ENCODE data around the gene ATG16L2.

DNA sequence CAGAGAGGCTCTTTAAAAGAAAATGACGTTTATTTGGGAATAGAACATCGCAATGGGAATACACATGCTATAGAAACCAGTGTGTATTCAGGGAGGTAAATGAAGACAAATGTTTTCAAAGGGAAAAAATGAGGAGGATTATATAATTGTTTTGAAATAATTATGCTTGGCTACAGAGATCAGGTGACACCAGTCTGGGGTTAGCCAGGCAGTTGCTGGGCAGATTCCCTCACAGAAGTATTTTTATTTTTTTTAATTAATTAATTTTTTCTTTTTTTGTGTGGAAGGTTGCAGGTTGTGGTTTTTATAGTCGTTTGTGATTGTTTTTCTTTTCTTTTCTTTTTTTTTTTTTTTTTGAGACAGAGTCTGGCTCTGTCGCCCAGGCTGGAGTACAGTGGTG lies 14.8 kb upstream of the ATG16L2 start:
- TF ChIP-seq CTCF (IDR thresholded peaks at IDR 0.05 in 2 of 3, conservative IDR thresholded peaks at IDR 0.05 in 1 of 3; ENCODE audit: control insufficient read depth in 2 of 3, extremely low read depth in 1 of 3, insufficient read depth in 1 of 3, low read depth in 3 of 3, low read length in 3 of 3) = no peak
- TF ChIP-seq, protein P1, sequence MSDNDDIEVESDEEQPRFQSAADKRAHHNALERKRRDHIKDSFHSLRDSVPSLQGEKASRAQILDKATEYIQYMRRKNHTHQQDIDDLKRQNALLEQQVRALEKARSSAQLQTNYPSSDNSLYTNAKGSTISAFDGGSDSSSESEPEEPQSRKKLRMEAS (IDR thresholded peaks at IDR 0.05; ENCODE audit: low read depth, low read length) = no peak
